Activated CD4-positive, alpha-beta T cell treated with anti-CD3 and anti-CD28 coated beads for 24 hours (primary cell): Measurements from ENCODE around the gene TRERF1.

ENCODE experiments used
- DNase-seq, 2 donors: peaks; one replicate each; pipeline ENCODE4 v3.0.0-alpha.2; 2020; ENCODE audit warnings: low read depth in 2 of 2

TRERF1 gene

GRCh38 chr6:42368181-42368580 lies 83.5 kb downstream of the TRERF1 start:
- peak; percentile 46 to 59 for DNase-seq

- DNase-seq: no peak
These were observed 84.2 kb downstream of the TRERF1 start for GRCh38 chr6:42367353-42368011.

DNA sequence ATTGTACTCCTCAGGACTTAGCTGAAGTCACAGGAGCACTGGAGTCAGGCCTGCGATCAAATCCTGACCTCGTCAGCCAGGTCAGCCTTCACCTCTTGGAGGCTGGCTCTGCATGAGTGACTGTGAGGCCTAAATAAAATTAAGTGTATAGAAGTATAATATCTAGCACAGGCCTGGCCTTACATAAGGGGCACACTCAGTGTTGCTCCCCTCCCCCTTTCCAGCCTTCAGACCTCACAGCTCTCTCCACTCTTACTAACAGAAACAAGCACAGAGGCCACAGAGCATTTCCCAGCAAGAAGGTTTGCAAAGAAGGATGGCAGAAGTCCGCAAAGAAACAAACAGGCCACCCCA lies 84.8 kb downstream of the TRERF1 start:
- no peak for DNase-seq

DNA sequence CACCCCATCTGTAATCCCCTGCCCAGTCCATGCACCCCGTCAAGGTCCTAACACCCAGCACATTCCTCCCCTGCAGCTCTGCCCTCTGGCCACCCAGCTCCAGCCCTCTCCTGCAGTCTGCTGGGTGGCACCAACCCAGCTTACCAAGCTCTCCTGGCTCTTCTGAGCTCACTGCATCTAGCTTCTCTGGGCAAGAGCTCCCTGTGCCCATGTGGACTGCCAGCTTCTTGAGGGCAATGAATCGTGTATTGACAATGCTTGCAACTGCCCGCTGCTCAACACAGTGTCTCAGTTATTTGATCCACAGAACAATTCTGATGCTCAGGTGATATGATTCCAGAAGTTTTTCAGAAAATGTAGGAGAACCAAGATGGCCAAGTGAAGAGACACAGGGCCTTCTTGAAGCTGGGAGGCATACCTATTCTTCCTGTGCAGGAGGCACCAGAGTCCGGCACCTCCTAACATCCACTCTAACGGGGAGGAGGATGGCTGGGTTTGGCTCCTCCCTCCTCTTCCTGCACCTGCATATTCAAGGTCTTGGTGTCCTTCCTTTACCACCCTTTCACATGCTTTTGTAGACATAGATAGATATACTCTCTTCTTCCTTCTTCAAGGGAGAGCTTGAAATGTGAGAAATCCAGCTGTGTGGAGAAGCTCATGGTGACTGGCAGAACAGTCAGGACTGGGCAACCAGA lies 85.6 kb downstream of the TRERF1 start:
- DNase-seq: no peak

- no peak for DNase-seq
These were observed 86.7 kb downstream of the TRERF1 start for GRCh38 chr6:42365021-42365420.

DNA sequence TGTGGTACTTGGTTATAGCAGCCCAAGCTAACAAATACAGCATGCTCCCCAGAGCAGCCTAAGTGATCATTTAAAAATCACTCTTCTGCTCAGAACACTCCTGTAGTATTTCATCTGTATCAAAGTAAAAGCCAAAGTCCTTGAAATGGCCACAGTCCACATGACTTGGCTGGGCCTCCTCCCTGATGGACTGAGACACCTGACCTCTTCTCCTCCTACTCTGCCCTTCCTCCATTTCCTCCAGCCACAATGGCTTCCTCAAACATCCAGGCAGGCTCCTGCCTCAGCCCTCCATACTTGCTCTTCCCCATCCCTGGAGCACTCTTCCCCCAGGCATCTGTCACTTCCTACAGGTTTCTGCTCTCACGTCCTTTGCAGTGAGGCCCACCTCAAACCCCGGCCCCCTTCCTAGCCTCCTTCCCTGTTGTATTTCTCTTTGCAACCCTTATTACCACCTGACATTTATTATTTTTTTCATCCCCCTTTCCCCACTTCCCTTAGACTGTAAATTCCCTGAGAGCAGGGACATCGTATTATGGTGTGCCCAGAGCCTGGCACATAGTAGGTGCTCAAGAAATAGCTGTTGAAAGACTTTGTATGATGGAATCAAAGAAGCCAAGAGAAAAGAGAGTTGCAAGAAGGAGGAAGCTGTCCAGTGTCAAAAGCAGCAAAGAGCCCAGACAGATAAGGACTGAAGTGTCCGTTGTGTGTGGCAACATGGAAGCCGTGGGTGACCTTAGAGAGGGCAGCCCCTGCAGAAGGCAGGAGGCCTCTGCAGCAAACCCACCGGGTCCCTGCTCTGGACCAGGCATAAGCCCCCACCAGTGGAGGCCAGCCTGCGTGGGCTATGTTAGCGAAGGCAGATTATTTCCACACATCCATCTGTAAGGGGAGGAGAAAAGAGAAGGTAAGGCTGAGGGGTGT lies 87.5 kb downstream of the TRERF1 start:
- DNase-seq: no peak

- no peak for DNase-seq
These were observed 90.7 kb downstream of the TRERF1 start for GRCh38 chr6:42361036-42361435.

DNA sequence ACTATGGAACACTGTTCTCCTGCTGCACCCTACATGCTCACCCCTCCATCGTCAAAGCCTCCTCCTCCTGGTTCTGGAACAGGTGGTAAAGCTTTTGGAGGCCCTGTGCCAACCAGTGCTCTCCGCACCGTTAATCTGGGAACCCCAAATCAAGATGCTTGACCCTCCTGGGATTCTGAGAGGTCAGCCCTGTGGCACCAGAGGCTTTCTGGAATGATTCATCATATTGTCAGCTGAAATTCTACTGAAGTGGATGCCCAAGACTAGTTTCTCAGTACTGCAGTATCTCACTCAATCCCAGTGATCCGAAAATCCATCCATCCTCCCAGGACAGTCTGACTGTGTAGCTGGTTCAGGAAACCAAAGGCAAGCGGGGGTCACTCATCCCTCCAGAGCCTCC lies 92.7 kb downstream of the TRERF1 start:
- DNase-seq: no peak

DNA sequence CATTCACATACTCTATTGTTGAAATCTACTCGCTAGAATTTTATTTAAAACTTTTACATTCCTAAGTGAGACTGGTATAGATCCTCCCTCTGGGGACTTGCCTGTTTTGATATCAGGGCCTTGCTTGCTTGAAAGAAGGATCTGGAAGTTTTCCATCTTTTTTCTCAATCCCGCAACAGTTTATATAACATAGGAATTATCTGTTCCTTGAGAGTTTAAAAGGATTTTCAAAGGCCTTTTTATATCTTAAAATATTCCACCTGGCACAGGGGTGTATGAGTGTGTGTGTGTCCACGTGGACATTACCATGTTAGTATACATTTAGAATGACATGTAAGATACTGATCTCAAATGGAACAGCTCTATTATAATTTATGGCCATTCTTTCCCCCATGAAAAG lies 96.3 kb downstream of the TRERF1 start:
- no peak for DNase-seq

DNA sequence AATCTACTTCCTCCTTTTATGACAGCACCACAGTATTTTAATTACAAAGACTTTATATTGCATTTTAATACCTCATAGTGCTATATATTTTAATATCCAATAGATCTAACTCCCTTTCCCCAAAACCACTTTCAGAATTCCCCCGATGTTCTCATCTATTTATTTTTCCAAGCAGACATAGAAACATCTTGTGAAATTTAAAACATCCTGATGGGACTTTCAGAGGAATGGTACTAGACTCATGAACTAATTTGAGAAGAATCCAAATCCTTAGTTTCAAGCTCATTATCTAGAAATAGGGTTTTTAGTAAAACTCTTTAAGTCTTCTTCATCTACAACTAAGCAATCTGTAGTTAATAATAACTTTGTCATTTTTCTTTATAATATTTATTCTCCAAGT lies 97.0 kb downstream of the TRERF1 start:
- DNase-seq: no peak

DNA sequence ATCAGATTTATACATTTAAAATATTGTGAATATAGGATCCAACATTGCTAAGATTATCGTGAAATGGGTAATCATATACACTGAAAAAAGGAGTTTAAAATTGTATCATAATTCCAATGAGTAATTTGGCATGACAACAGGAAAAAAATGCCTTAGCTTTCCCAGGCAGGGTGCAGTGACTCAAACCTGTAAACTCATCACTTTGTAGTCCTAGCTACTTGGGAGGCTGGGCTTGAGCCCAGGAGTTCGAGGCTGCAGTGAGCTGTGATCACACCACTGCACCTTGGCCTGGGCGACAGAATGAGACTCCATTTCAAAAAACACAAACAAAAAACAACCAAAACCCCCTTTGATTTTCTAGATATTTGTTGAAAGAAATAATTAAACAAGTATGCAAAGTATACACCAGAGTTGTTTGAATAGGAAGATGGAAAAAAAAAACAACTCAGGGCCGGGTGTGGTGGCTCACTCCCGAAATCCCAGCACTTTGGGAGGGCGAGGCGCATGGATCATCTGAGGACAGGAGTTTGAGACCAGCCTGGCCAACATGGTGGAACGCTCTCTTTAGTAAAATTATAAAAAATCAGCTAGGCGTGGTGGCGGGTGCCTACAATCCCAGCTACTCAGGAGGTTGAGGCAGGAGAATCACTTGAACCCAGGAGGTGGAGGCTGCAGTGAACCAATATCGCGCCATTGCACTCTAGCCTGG lies 98.7 kb downstream of the TRERF1 start:
- DNase-seq: no peak

DNA sequence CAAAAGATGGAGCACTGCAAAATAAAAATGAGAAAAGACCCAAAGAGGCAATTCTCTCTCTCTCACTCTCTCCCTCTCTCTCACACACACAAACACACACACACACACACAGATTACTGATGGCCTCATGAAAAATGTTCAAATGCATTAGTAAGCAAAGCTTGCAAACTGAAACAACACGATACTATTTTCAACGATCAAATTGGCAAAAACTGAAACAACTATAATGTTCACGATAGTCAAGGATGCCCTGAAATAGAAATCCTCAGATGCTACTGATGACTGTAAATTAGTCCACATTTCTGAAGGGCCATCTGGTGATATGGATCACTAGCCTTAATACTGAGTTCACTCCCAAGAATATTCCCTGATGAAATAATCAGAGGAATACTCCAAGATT lies 100.8 kb downstream of the TRERF1 start:
- no peak for DNase-seq

- DNase-seq: no peak
These were observed 101.8 kb downstream of the TRERF1 start for GRCh38 chr6:42349753-42350511.

- no peak for DNase-seq
These were observed 104.3 kb downstream of the TRERF1 start for GRCh38 chr6:42347456-42347855.

GRCh38 chr6:42345696-42346416 lies 105.9 kb downstream of the TRERF1 start:
- DNase-seq: no peak

GRCh38 chr6:42344756-42345155 lies 107.0 kb downstream of the TRERF1 start:
- DNase-seq: no peak

DNA sequence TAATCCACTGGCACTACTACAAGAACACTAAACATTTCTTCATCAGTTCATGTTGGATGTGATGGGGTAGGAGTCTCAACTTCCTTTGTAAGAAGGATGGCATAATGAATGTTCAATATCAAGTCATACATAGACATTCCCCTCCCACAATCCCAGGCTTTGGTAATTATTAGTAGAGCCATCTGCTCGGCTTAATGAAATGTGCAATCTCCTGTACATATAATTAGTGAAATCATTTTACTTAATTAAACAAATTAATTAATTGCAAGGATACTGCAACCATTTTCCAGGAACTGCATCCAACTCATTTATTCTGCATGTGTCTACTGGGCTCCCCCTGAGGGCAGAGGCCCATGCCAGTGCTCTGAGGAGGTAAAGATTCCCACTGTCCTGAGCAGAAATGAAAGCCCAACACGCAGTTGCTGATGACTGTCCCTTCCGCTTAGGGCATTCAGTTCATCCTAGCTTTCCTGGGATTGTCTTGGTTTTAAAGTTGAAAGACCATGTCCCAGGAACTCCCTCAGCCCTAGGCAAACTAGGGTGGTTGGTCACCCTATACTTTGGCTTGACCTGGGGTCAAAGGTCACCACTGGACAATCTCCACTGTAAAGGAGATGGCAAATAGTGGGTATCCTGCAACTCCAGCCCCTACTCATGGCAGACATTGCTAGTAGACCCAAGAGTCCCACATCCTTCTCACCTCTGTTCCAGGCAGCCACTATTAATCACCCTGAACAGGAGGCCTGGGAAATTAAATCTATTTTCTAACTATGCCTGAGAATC lies 109.8 kb downstream of the TRERF1 start:
- DNase-seq: no peak

DNA sequence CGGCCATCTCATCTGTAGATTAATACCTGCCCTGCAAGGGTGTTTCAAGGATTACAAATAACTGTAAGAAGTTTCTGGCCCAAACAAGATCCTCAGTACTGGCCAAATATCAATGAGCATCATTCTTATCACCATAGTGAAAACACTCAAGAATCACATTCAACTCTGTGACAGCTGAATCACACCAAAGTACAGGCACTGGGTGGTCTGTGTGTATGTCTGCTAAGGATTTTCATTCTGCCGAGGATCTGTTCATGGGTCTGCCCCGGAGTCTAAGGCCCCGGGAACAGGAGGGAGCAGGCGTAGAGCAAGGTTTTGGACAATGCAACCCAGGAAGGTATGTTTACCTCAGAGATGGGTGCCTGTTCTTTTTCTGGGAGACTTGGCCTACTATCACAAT lies 110.5 kb downstream of the TRERF1 start:
- no peak for DNase-seq

- no peak for DNase-seq
These were observed 111.2 kb downstream of the TRERF1 start for GRCh38 chr6:42340511-42340910.

DNA sequence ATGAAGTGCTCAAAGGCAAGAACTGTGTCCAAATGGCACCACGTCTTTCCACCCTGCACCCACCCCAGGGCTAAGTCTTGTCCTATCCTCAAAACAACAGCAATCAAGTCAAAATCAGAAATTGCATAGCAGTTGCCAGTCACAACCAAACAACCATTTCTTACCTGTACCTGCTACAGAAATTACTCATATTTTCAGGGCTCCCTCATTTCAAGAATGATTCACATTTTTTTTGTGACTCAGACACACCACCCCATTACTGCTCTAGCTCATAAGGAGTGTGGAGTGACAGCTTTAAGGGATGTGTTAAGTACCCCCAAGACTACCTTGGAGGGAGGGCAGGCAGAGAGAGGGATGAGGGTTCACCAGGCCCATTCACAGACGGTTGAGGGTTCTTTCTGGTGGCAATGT lies 111.7 kb downstream of the TRERF1 start:
- DNase-seq: peak in 1 of 2 donors; percentile 35
